ENCODE measurements around the gene RRP1. TPM values are rescaled to one million over a fixed set of nuclear protein-coding genes. Genes with fewer than 3 reads are reported as not detected.

The RRP1 gene
- total and polyA plus RNA-seq, 2 of the 13 experiments (the other 11 are each of a cell fraction or from before 2014, with no cell fraction given), result 20.1 to 35.1 TPM

GRCh38 chr21:43767498-43767983 is 21.8 kb upstream of the RRP1 start:
- ATAC-seq (peak; percentile 15), DNase-seq (ENCODE audit: low spot score) (no peak), FAIRE-seq (no peak)
- WGBS (ENCODE audit: low lambda C conversion rate), result 78% methylated on average over 12 of the region's 15 CpGs
- in situ Hi-C loops (cut with HindIII; ENCODE audit: extremely low pct_ligation_motif_present, low pct_unique_long_range_greater_than_20kb) (no loop called here), intact Hi-C loops (cut with micrococcal nuclease; ENCODE audit: unreplicated experiment) (no loop called here)
- Histone ChIP-seq H3K27ac (ENCODE audit: extremely low read length, insufficient read depth, low read length) (no peak overlapping the region), H3K9ac (ENCODE audit: insufficient read depth, low read depth, low read length) (no peak overlapping the region), H2AFZ (ENCODE audit: low read length) (no peak overlapping the region), H3K9me3 (ENCODE audit: low read length) (no peaks in the 10 kb centered on the region), H3K79me2 (ENCODE audit: insufficient read depth, low read length) (no peaks in the 10 kb centered on the region), H3K4me1 (ENCODE audit: insufficient read depth, low read length) (peaks cover 33% of the 10 kb centered on the region), H3K27me3 (ENCODE audit: control insufficient read depth in 1 of 2, insufficient read depth in 2 of 2, low read length in 2 of 2) (no peaks in the 10 kb centered on the region), H4K20me1 (ENCODE audit: insufficient read depth, low read length) (no peaks in the 10 kb centered on the region), H3K36me3 (replicated peaks in 1 of 2; ENCODE audit: control insufficient read depth in 1 of 2, insufficient read depth in 2 of 2, low read length in 2 of 2) (0 out of 5 replicates have a peak, but pooled peaks cover 0 to 3% of the 10 kb centered on the region in 2 experiments), H3K4me3 (replicated peaks in 1 of 3; ENCODE audit: insufficient read depth in 1 of 3, low read depth in 2 of 3, low read length in 3 of 3) (no peak overlapping the region), H3K4me2 (ENCODE audit: low read depth, low read length) (no peak overlapping the region)
- ChIA-PET POLR2A (no interaction called here), CTCF (ENCODE audit: low intra/inter-chr PET ratio, low total read pairs) (no interaction called here)
- BruUV-seq (replicated peaks), result no TSS peak
- TF ChIP-seq IRF9 (CRISPR knock-in tag; IDR thresholded peaks at IDR 0.05; ENCODE audit: borderline replicate concordance), result 0 out of 2 replicates have a peak, but pooled peaks have one; percentile 9
- no peak for TF ChIP-seq ZNF773 (CRISPR knock-in tag; IDR thresholded peaks at IDR 0.05; ENCODE audit: borderline replicate concordance)
- TF ChIP-seq SMARCE1 (IDR thresholded peaks at IDR 0.05; ENCODE audit: borderline replicate concordance), result no peak
- no peak for TF ChIP-seq HMGA1 (CRISPR knock-in tag; conservative IDR thresholded peaks at IDR 0.05)
- no peak for TF ChIP-seq ZNF704 (CRISPR knock-in tag; IDR thresholded peaks at IDR 0.05; ENCODE audit: borderline replicate concordance)
- no peak for TF ChIP-seq POGZ (CRISPR knock-in tag; IDR thresholded peaks at IDR 0.05)
- 0 out of 2 replicates have a peak, but pooled peaks have one; percentile 9 for TF ChIP-seq ARID4A (CRISPR knock-in tag; IDR thresholded peaks at IDR 0.05; ENCODE audit: borderline replicate concordance)
- TF ChIP-seq ZNF572 (CRISPR knock-in tag; IDR thresholded peaks at IDR 0.05), result no peak
- no peak for TF ChIP-seq ZNF317 (CRISPR knock-in tag; IDR thresholded peaks at IDR 0.05)
- no peak for TF ChIP-seq RORA (CRISPR knock-in tag; IDR thresholded peaks at IDR 0.05)
- no peak for TF ChIP-seq STAG1 (CRISPR knock-in tag; IDR thresholded peaks at IDR 0.05)
- TF ChIP-seq ARID2 (CRISPR knock-in tag; IDR thresholded peaks at IDR 0.05; ENCODE audit: borderline replicate concordance), result no peak
